ENCODE measurements around the gene AMFR. TPM values are rescaled to one million over a fixed set of nuclear protein-coding genes. Genes with fewer than 3 reads are reported as not detected.

The AMFR gene
- total and polyA plus RNA-seq, 4 donors: 39.5 to 86.1 (median 61.2) TPM

GRCh38 chr16:56424404-56424764, 961 bp downstream of the AMFR start:
- no peak for ATAC-seq (ENCODE audit: insufficient read depth, low FRiP score)
- DNase-seq: peak in 1 of 3 donors; percentile 45
- Histone ChIP-seq H3K9me3 (ENCODE audit: control insufficient read depth in 4 of 4, insufficient read depth in 3 of 4, low read length in 3 of 4) (no peaks in the 10 kb centered on the region), H3K4me1 (ENCODE audit: control insufficient read depth in 5 of 5, insufficient read depth in 5 of 5, low read length in 5 of 5) (peaks cover 4 to 25% (median 6%) of the 10 kb centered on the region in 5 donors), H3K27me3 (ENCODE audit: control insufficient read depth in 3 of 3, insufficient read depth in 3 of 3, low read length in 2 of 3) (peaks cover 0 to 6% (median 0%) of the 10 kb centered on the region in 3 donors), H3K4me3 (peak overlapping the region; percentile 94), H3K9ac (ENCODE audit: insufficient read depth in 1 of 2, low read length in 2 of 2) (peak overlapping the region; percentile 44 to 57), H3K27ac (ENCODE audit: low read depth in 1 of 2, low read length in 1 of 2) (no peak overlapping the region), H3K36me3 (ENCODE audit: control insufficient read depth in 4 of 4, insufficient read depth in 4 of 4, low read length in 4 of 4) (peaks cover 0 to 2% (median 0%) of the 10 kb centered on the region in 4 donors)
- TF ChIP-seq CTCF (IDR thresholded peaks at IDR 0.05; ENCODE audit: control extremely low read depth, extremely low read depth): no peak
- WGBS, 2 donors: 1 to 3% methylated on average over 16 of the region's 16 CpGs

GRCh38 chr16:56423584-56424403, 1.6 kb downstream of the AMFR start:
- Histone ChIP-seq H3K27me3 (ENCODE audit: control insufficient read depth in 3 of 3, insufficient read depth in 3 of 3, low read length in 2 of 3) (peaks cover 0 to 6% (median 0%) of the 10 kb centered on the region in 3 donors), H3K4me3 (peak overlapping the region; percentile 94), H3K36me3 (ENCODE audit: control insufficient read depth in 4 of 4, insufficient read depth in 4 of 4, low read length in 4 of 4) (peaks cover 0 to 2% (median 0%) of the 10 kb centered on the region in 4 donors), H3K9me3 (ENCODE audit: control insufficient read depth in 4 of 4, insufficient read depth in 3 of 4, low read length in 3 of 4) (no peaks in the 10 kb centered on the region), H3K4me1 (ENCODE audit: control insufficient read depth in 5 of 5, insufficient read depth in 5 of 5, low read length in 5 of 5) (peaks cover 4 to 25% (median 6%) of the 10 kb centered on the region in 5 donors), H3K27ac (ENCODE audit: low read depth in 1 of 2, low read length in 1 of 2) (no peak overlapping the region), H3K9ac (ENCODE audit: insufficient read depth in 1 of 2, low read length in 2 of 2) (peak overlapping the region; percentile 44 to 57)
- ATAC-seq (ENCODE audit: insufficient read depth, low FRiP score) (no peak), DNase-seq (peak in 2 of 3 donors; percentile 16 to 24)
- WGBS, 2 donors: 18 to 26% methylated on average over 7 of the region's 7 CpGs
- TF ChIP-seq CTCF (IDR thresholded peaks at IDR 0.05; ENCODE audit: control extremely low read depth, extremely low read depth): no peak

GRCh38 chr16:56422896-56423441, 2.4 kb downstream of the AMFR start:
- H3K27ac ChIP-seq (ENCODE audit: low read depth in 1 of 2, low read length in 1 of 2): no peak overlapping the region

More at GRCh38 chr16:56422896-56423441, 2.4 kb downstream of the AMFR start:
- no peak for TF ChIP-seq CTCF (IDR thresholded peaks at IDR 0.05; ENCODE audit: control extremely low read depth, extremely low read depth)
- no peak for DNase-seq
- WGBS, 2 donors: 79 to 93% methylated on average over 4 of the region's 4 CpGs
- Histone ChIP-seq H3K27me3 (ENCODE audit: control insufficient read depth in 3 of 3, insufficient read depth in 3 of 3, low read length in 2 of 3) (peaks cover 0 to 6% (median 0%) of the 10 kb centered on the region in 3 donors), H3K36me3 (ENCODE audit: control insufficient read depth in 4 of 4, insufficient read depth in 4 of 4, low read length in 4 of 4) (no peaks in the 10 kb centered on the region), H3K9ac (ENCODE audit: insufficient read depth in 1 of 2, low read length in 2 of 2) (no peak overlapping the region), H3K9me3 (ENCODE audit: control insufficient read depth in 4 of 4, insufficient read depth in 3 of 4, low read length in 3 of 4) (no peaks in the 10 kb centered on the region), H3K4me1 (ENCODE audit: control insufficient read depth in 5 of 5, insufficient read depth in 5 of 5, low read length in 5 of 5) (peaks cover 4 to 25% (median 6%) of the 10 kb centered on the region in 5 donors), H3K4me3 (no peak overlapping the region)
- no peak for ATAC-seq (ENCODE audit: insufficient read depth, low FRiP score)

Measured in lung (tissue), 12 donors.